NCI-H1694 (cell line): ENCODE results near the gene D2HGDH.
"Not testable (repeated sequence)": the region's sequence is repeated elsewhere in the genome, so short reads cannot be mapped to it uniquely, and the experiment has no call there.

ENCODE experiments used
- DNase-seq: peaks from one replicate; lab custom pipeline; 2025; lab: John Stamatoyannopoulos, UW

Gene D2HGDH

DNA sequence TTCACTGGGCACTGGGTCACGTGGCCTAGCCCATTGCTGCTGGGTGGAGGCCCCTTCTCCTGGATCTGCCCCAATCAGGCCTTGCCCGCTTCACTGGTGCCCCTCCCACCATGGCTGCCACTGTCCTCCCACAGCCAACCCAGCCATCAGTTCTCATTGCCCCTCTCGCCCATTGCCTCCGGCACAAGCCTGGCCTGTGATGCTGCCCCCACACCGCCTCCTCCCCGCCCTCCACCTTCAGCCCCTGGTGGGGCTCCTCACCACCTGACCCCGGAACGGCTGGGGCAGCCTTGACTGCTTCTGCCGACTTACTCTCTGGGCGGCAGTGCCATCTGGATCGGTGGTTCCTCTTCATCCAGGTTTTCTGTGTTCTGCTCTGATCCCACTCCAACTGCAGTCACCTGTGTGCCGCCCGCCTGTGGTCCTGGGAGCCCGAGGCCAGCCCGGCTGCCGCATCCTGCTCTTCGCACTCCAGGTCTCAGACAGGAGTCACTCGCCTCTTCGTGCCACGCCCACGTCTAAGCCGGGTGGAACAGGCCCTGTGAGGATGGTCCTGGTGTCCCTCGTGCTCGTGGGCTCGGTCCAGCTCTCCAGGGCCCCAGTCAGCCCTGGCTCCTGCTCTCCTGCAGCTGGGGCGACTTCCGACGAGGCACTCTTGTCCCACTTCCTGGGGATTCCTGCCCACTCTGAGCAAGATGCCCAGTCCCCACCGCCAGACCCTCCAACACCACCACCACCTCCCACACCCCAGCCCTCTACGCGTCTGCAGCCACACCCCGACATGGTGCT, 14.2 kb downstream of the D2HGDH start:
- DNase-seq: no peak

DNA sequence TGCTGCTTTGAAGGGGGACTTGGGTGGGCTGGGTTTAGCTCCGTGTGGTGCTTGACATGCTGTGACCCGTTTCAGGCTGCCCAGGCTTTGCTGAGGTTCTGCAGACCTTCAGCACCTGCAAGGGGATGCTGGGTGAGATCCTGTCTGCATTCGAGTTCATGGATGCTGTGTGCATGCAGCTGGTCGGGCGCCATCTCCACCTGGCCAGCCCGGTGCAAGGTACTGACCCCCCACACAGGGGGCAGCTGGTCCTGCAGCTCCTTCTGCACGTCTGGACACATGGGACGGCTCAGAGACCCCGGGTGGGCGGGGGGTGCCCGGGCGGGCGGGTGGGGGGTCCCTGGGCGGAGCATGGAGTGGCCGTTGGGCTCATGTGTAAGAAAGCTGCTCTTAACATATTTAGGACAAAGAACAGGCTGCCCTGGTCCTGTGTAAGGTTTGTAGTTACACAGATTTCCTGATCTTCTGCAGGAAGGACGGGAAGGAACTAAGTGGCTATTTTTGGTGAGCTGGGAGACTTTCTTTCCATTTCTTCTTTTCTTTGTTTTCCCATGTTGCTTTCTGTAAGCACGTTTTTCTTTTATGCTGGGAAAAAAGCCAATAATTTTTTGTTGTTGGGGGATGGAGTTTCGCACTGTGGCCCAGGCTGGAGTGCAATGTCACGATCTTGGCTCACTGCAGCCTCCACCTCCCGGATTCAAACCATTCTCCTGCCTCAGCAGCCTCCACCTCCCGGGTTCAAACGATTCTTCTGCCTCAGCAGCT, 15.8 kb downstream of the D2HGDH start:
- DNase-seq: no peak

DNA sequence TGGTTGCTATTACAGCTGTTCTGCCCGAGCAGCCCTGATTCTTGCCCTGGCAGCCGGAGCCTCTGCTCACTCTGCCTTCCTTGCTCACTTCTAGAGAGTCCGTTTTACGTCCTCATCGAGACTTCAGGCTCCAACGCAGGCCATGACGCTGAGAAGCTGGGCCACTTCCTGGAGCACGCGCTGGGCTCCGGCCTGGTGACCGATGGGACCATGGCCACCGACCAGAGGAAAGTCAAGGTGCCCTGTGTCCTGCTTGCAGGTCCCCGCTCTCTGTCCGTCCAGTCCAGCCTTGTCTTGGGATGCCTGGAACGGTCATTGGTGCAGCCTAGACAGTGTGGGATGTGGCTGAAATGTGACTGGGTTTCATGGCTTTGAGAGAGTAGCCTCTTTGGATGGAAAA, 16.7 kb downstream of the D2HGDH start:
- no peak for DNase-seq

DNA sequence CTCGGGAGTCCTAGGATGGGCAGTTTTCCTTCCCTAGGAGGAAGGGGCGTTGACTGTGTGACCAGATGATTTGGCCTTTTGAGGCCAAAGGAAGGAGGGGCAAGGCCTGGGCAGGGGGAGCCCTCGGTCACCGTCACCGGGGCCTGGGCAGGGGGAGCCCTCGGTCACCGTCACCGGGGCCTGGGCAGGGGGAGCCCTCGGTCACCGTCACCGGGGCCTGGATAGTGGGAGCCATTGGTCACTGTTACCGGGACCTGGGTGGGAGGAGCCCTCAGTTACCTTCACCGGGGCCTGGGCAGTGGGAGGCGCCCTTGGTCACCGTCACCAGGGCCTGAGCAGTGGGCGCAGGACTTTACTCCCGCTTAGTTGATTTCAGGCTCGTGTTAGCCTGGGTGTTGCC, 17.3 kb downstream of the D2HGDH start:
- DNase-seq: no peak

DNA sequence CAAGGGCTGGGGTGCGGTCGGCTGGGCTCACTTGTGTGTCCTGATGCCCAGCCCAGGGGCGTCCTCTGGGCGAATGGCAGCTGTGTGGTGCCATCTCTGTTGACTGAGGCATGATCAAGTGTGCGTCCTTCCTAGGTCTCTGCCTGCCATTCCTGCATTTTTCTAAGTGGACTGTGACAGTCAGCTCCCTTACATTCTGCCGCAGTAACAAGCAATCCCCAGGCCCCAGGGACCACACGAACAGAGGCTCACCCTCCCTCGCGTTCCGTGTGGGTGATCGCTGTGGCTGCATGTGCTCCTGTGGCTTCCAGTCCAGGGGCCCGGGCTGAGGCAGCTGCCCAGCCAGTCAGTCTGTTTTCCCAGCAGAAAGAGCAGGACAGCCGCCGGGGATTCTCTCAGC, 17.8 kb downstream of the D2HGDH start:
- no peak for DNase-seq

DNA sequence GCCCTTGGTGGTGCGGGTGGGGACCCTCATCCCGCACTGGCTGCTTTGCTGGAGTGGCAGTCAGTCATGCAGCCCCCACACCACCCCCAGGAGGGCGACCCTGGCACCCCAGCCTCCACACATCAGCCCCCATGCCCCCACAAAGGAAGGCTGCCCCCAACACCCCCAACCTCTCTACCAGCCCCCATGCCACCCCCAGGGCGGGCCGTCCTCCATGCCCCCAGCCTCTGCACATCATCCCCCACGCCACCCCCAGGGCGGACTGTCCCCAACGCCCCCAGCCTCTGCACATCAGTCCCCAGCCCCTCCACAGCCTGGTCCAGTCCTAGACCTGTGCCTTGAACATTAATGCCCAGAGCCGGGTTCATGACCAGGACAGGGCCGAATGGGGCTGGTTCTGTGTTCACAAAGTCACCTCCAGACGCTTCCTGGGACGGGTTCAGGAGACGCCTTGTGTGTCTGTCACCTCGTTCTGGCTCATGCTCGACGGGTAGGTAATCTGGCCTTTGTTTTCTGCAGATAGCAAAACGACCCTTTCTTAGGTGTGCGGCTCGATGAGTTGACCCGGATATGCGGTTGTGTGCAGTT, 18.4 kb downstream of the D2HGDH start:
- no peak for DNase-seq

DNA sequence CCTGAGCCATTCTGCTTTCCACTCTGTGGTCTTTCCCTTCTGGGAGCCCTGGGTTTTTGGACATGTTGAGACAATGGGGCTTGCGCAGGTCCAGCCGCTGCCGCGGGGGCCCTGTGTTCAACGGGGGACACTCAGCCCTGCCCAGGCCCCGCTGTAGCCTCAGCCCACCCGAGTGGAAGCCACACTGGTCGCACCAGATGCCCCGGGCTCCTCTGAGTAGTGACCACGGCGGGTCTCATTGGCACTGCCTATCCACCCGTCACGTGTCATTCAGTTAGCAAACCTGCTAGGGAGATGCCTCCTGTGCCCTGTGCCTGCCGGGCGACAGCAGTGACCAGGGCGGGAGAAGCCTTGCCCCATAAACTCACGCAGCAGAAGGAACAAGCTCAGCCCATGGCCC, 19.1 kb downstream of the D2HGDH start:
- DNase-seq: no peak

DNA sequence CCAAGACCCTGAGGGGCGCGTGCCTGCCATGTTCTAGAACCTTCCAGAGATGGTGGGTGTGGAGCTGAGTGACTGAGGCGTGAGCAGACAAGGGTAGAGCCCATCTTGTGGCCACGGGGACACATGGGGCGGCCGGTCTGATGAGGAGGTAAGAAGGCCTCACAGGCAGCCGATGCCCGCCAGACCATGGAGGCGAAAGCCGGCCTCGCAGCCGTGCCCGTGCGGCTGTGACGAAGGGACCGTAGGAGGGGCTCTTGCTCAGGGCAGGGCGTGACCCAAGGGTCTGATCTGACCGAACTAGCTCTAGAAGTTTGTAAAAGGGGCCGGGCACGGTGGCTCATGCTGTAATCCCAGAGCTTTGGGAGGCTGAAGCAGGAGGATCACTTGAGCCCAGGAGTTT, 19.6 kb downstream of the D2HGDH start:
- DNase-seq: no peak

DNA sequence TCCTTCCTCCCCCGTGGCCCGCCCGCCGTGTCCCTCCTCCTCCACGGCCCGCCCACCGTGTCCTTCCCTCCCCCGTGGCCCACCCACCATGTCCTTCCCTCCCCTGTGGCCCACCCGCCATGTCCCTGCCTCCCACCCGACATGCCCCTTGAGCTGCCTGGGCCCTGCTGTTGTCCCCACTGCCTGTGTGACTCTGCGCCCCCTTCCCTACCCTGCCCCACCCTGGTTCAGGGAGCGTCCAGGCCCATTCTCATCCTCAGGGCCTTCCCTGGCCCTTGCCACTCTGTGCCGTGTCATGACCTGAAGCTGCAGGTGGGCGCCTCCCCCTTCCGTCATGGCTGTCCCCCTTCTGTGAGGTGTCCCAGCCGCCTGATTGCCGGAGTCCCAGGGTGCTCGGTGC, 20.7 kb downstream of the D2HGDH start:
- DNase-seq: no peak

DNA sequence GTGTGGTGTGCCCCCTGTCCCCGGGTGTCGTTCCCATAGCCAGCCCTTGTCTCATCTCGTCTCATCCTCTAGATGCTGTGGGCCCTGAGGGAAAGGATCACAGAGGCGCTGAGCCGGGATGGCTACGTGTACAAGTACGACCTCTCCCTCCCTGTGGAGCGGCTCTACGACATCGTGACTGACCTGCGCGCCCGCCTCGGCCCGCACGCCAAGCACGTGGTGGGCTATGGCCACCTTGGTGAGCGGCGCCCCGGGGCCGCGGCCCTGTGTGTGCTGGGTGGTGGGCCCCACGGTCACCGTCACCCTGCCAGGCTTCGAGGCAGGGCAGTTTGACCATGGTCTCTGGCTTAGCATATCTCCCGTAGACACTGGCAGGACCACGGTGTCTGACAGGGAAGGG, 21.3 kb downstream of the D2HGDH start:
- no peak for DNase-seq

DNA sequence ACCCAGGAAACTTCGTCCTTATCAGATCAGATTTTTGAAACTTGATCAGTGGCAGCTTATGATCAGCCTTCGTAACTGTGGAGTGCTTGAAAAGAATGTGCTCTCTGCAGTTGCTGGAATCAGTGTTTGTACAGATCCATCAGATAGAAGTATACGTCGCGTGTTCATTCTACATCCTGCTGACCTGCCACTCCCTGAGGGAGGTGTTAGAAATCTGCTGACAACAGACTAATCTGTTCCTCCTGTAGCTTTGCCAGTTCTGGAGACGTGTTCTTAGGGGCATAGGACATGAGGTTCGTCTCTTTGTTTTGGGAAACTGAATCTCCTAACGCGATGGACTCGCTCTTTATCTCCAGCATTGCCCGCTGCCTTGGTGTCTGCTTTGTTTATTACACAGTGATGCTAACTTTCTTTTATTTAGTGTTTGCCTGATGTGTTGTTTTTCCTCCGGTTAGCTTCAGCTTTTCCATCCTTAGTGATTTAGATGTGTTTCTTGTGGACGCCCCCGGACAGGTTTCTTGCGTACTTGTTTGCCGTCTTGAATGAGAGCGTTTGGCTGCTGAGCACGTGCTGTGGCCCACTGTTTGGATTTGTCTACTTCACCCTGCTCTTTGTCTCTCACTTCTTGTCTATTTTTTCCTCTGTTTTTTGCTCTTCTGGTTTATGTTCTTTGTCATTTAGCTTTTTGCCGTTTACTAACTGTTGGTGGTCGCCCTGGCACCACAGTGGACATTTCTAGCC, 24.8 kb downstream of the D2HGDH start:
- DNase-seq: no peak

DNA sequence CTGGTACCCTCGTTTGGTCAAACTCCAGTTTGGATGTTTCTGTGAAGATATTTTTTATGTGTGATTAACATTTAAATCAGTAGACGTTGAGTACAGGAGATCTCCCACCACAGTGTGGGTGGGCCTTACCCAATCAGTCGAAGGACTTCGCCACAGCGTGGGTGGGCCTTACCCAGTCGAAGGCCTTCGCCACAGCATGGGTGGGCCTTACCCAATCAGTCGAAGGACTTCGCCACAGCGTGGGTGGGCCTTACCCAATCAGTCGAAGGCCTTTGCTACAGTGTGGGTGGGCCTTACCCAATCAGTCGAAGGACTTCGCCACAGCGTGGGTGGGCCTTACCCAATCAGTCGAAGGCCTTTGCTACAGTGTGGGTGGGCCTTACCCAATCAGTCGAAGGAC, 25.5 kb downstream of the D2HGDH start:
- DNase-seq: not testable (repeated sequence)

DNA sequence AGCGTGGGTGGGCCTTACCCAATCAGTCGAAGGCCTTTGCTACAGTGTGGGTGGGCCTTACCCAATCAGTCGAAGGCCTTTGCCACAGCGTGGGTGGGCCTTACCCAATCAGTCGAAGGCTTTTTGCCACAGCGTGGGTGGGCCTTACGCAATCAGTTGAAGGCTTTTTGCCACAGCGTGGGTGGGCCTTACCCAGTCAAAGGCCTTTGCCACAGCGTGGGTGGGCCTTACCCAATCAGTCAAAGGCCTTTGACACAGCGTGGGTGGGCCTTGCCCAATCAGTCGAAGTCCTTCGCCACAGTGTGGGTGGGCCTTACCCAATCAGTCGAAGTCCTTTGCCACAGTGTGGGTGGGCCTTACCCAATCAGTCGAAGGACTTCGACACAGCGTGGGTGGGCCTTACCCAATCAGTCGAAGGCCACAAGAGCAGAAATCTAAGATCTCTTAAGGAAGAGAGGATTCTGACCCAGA, 25.9 kb downstream of the D2HGDH start:
- no peak for DNase-seq

DNA sequence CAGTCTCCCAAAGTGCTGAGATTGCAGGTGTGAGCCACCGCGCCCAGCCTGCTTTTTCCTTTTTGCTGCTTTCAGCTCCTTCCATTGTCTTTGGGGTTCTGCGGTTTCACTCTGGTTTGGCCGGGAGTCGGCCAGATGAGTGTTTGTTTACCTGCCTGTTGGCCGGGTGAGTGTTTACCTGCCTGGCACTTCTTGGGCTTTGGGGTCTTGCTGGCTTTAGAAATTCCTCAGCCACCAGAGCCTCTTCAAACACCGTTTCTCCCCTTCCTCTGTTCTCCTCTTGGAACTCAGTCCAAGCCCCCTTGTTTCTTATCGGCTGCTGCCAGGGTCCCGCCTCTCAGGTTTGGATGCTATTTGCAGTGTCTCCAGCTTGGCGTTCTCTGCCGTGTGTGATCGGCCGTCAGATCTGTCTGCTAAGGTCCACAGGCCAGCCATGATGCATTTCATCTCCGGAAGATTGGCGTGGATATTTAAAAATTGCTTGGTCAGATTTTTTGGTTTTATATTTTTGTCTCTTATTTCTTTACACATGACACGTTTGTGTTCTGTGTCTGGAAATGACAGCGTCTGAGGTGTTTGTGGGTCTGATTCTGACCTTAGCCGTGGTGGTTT, 28.0 kb downstream of the D2HGDH start:
- DNase-seq: no peak

DNA sequence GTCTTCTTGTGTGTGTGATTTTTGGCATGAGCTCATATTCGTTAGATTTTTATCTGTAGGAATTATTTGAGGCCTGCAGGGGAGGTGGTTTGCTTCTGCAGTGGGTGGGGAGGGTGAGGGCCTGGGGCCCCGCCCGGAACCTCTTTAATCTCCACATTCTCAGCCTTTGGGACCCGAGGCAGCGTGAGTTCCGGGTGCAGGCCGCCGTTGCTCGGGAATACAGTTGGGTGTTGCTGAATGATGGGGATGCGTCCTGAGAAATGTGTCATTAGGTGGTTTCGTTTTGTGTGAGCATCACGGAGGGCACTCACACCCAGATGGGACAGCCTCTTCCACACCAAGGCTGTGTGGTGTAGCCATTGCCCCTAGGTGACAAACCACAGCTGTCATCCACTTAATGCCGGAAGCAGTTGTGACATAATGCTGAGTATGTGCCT, 28.5 kb downstream of the D2HGDH start:
- DNase-seq: no peak

DNA sequence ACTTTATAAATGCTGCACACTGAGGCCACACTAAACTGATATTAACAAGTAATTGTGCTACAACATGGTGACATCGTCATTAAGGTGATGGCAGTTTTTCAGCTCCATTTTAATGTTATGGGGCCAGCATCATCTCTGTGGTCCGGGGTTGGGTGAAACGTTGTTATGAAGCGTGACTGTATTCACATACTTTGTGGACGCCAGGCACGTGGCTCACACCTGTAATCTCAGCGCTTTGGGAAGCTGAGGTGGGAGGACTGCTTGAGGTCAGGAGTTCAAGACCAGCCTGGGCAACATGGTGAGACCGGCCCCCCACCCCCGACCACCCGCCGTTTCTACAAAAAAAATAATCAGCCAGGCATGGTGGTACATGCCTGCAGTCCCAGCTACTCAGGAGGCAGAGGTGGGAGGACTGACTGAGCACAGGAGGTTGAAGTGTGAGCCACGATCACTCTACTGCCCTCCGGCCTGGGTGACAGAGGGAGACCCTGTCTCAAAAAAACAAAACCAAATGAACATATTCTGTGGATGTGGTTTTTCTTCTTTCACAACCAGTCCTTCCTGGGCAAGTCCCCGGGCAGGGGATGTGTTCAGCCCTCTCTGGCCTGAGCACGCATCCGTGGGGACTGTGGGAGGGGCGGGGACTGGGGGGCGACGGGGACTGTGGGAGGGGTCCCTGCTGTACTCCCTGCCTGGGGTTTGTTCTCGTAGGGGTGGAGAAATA, 29.3 kb downstream of the D2HGDH start:
- no peak for DNase-seq

DNA sequence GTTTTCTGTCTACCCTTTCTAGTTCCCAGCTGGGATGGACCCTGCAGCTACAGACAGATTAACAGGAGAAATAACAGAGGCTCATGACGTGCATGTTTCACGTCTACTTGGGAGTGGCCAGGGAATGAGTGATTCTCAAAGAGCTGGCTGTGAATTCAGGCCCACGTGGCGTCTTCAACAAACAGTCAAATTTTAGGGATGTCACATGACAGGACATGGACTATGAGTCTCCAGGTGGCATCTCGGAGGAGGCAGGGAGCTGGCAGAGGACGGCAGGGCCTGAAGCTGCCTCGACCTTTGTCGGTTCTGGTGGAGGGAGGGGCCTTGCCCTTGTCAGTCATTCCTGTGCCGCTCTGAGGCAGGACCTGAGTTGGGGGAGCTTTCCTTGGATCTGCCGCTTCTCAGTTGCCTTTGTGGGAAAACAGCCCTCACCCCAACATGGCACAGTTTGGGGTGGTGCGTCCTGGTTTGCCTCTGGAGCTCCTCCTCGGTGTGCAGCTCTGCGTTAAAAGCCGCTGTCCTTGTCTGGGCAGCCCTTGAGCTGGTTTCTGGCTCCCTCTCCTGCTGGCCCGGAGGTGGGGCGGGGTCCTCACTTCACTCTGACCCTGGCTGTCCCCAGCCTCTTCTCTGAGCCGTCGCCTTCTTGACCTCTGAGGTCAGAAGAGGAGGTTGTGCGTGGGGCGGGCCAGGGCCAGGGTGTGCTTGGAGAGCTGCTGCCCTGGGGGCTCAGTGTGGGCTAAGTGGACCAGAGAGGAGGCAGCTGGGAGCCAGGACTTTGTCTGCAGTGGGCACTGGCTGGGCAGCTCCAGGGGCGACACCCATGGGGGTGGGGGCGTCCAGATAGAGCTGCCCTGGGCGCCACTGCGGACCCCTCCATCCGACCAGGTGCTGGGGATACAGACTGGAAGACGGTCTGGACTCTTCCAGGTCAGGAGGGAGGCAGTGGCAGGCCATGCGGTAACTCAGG, 30.1 kb downstream of the D2HGDH start:
- no peak for DNase-seq

DNA sequence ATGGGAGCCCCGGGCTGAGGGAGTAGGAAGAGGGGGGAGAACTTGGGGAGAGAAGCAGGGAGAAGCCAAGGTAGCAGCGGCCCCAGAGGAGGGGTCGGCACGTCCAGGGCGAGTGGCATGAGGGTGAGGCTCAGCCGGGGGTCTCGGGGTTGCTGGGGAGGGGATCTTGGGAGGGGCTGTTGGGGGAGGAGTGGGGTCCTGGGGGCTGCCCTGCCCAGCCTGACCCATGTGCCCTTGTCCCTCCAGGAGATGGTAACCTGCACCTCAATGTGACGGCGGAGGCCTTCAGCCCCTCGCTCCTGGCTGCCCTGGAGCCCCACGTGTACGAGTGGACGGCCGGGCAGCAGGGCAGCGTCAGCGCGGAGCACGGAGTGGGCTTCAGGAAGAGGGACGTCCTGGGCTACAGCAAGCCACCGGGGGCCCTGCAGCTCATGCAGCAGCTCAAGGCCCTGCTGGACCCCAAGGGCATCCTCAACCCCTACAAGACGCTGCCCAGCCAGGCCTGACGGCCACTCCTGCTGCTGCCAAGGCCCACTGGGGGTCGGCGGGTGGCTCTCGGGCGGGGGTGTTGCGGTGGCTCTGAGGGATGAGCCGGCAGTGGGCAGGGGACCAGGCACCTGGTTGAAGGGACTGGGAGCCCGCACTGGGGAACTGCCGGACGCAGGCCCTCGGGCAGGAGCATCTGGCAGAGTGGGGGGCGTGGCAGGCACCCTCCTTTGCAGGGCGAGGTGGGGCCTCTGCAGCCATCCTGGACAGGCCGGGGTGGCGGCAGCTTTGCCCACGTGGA, 33.2 kb downstream of the D2HGDH start:
- DNase-seq: no peak

DNA sequence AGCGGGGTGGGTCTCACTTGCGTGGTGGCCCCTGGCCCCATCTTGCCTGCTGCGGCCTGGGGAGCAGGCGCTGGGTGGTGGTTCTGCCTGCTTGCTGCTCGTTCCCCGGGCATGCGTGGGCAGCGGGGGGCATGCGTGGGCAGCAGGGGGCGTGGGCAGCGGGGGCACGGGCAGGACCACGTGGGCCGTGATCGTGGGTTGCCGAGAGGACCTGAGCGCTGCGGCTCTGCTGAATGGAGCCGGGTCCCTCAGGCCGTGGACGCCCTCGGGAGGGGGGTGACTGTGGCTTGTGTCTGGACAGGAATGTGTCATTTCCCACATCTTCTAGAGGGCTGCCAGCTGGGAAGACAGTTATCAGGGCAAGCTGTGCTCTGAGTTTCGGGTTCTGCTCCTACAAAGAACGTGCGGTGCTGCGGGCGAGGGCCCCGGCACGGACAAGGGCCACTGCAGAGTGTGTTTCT, 33.9 kb downstream of the D2HGDH start:
- DNase-seq: no peak
